HG03103 (cell line): Measurements from ENCODE around the gene AATK.
"Not testable (repeated sequence)": the region's sequence is repeated elsewhere in the genome, so short reads cannot be mapped to it uniquely, and the experiment has no call there.

ENCODE experiments used
- ATAC-seq: cut with Tn5 transposase; IDR thresholded peaks from one replicate; pipeline ENCODE4 v1.9.1; 2021; ENCODE audit warnings: low read depth; ENCODE audit not compliant: unreplicated experiment

The AATK gene

DNA sequence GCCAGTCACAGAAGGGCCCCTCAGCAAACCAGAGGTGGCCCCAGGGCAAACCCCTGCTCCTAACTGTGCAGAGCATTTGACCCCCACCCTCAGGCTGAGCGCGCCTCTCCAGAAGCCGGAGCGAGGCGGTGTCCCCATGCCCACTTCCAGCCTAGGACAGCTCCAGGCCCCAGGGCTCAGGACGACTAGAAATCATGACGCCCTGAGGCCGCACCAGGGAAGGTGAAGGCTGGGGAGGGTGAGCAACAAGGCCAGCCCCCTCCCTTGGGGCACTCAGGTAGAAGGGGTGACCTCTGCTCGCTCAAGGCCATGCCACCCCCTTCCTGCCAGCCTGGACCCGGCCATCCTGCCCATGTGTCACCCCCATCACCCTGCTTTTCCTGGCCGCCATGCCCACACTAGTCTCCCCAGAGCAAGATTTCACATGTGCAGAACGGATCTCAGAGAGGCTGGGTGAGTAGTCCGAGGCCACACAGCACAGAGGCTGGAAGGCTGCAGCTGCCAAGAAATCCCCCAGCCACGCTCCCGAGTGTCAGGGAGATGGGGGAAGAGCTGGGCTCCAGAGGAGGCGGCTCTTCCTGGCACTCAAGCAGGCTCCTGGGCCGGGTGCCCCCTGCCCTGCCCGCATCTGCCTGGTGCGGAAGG, 2.8 kb downstream of the AATK start:
- ATAC-seq, result no peak

GRCh38 chr17:81162491-81162890, 3.5 kb downstream of the AATK start:
- ATAC-seq, result no peak

DNA sequence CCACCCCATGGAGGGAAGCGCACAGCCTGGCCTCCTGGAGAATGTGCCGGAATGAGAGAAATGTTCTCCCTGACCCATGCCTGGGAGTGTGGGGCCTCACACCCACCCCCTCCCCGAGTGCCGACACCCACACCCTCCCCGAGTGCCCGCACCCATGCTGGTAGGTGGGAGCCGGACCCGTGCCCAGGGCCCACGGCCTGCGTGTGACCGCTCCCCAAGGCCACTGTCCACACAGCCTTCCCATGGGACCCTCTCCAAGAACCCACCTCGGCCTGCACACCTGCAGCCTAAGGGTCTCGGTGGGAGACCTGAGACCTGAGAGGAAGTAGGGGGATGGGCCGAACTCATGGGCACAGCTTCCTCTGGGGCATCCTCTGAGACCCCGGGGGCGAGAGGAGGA, 4.0 kb downstream of the AATK start:
- ATAC-seq, result no peak

GRCh38 chr17:81161536-81161935, 4.5 kb downstream of the AATK start:
- no peak for ATAC-seq

- no peak for ATAC-seq
Observed at GRCh38 chr17:81160747-81161453, 5.1 kb downstream of the AATK start.

DNA sequence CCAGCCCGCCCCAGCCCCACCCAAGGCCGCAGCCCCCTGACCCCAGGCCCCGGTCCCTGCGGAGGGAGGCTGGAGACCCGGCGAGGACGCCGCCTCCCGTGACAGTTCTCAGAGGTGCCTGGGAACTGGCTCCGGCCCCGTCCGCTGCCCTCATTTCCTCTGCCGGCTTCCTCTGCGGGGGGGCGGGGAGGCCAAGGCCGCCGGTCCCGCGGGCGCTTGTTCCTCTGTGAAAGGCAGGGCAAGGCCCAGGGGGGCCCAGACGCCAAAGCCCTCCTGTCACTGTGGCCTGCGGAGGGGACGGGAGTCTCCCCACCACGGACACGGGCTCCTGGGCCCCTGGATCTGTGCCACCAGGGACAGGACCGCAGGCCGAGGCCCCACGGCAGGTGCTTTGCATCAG, 5.7 kb downstream of the AATK start:
- ATAC-seq, result no peak

GRCh38 chr17:81159611-81160265, 6.3 kb downstream of the AATK start:
- ATAC-seq, result no peak

- no peak for ATAC-seq
Observed at GRCh38 chr17:81158688-81159590, 7.1 kb downstream of the AATK start.

- no peak for ATAC-seq
Observed at GRCh38 chr17:81157848-81158687, 8.0 kb downstream of the AATK start.

- no peak for ATAC-seq
Observed at GRCh38 chr17:81156866-81157805, 8.9 kb downstream of the AATK start.

- ATAC-seq, result no peak
Observed at GRCh38 chr17:81154961-81155360, 11.1 kb downstream of the AATK start.

DNA sequence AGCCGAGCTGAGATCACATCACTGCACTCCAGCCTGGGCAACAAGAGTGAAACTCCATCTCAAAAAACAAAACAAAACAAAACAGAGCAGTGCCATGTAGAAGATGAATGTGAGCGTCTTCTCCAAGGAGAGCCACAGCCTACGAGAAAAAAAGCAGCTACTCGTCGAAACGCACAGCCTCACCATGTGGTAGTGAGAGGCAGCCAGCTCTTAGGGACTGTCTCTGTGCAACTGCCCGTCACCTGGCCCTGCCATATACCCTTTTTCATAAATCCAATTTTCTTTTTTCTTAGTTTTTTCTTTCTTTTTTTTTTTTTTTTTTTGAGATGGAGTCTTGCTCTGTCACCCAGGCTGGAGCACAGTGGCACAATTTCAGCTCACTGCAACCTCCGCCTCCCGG, 12.0 kb downstream of the AATK start:
- not testable (repeated sequence) for ATAC-seq

DNA sequence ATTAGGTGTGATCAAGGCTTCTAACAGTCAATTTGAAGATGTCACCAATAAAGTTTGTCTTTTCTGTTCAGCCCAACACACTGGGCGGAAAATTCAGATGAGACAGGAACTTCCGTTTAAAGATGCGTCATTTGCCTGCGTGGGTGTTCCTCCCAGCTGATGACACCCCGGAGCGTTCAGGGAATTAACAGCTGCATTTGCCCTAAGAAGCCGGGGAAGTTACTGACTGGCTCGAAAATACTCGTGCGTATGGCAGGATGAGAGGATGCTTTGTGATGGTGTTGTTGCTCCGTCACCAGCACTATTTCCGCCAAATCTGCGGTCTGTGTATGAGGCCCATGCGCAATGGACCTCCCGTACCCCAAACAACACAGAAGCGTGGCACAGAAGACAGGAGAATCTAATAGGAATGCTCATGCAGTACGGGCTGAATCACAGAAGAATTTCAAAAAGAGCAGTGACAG, 12.6 kb downstream of the AATK start:
- no peak for ATAC-seq

- ATAC-seq, result no peak
Observed at GRCh38 chr17:81152288-81152828, 13.7 kb downstream of the AATK start.

DNA sequence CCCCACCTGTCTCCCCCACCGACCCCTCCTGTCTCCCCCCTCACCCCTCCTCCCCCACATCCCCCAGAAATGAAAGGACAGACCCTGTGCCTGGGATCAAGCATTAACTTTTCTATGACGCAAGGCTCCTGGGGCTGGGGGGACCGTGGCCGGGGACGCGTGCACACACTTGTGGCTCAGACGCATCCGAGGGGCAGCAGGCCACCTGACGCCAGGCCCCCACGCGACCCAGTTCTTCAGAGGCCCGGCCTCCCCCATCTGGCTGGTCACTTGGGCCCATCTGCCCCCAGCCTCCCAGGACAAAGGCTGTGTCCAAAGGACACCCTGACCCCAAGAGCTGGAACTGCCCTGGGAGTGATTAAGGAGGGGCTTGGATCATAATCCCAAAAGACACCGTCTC, 14.7 kb downstream of the AATK start:
- ATAC-seq, result no peak

DNA sequence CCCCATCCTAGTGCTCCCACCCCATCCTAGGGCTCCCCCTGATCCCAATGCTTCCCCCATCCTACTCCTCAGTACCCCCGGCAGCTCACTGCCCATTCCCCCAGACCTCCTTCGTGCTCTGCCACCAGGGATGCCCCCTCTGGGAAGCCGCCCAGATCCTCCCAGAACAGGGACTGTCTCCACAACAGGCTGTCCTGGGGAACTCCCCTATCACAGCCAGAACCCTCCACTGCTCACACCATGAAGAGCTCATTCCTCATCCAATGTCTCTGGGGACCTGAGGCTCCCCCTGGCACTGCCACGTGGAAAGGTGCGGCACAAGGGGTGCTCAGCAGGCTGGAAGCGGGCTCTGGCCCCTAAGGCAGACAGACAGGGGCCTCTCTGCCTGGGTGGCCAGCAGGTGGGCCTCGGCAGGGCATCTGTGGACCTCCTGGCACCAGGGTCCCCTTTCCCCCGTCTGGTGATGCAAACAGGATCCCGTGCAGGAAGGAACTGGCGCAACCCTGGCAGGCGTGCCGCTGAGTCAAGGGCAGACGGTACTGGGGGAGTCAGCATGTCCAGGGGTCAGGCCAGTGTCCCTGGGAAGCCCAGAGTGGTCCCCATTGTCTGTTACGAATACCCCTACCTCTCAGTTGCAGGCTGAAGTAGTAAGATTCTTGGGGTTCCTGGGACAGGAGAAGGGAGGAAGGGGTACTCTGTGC, 15.5 kb downstream of the AATK start:
- ATAC-seq, result no peak

DNA sequence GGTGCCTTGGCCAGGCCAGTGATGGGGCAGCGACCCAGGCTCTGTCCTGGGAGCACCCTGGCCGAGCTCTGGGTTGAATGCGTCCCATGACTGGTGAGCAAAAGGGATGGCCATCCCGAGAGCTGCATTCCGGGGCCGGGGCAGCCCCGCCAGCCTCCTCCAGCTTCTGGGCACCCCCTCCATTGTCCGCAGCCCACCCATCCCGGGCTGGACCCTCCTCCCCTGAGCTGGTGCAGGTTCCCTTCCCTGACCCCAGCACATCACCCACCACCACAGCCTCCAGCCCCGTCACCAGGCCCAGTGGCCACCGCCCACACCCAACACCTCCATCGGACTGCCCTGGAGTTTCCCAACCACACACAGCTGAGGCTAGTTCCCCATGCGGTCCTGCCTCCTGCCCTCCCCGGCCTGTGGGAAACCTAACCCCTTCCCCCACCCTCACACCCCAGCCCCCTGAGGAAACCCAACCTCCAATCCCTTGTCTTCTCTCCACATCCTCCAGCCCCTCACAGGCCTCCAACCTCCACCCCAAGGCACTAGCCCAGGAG, 17.0 kb downstream of the AATK start:
- ATAC-seq, result no peak

DNA sequence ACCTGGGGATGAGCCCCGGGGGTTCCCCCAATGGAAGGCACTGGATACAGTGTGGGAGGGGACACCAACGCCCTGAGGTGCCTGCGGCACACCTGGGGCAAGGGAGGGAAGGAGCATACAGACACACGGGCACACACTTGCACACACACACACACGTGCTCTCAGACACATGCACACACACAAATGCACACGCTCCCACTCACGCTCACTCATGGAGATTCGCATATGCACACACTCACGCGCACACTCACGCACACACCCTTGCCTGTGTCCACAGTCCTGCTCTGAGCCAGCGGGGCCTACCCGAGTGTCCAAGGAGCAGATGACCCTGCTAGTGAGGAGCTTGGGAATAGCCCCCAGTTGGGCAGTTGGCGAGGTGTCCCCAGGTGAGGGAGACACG, 17.4 kb downstream of the AATK start:
- ATAC-seq, result no peak
